Neuron (in vitro differentiated cells): ENCODE results near the gene LMOD3.

Source experiments
- H2AFZ ChIP-seq: one replicate; pipeline ENCODE4 v1.6.1; 2013; ENCODE audit warnings: low read depth, mild to moderate bottlenecking, inconsistent platforms, low read length, moderate library complexity
- H3K27me3 ChIP-seq: one replicate; pipeline ENCODE4 v1.6.1; 2013; ENCODE audit warnings: low read length; ENCODE audit not compliant: insufficient read depth
- H3K36me3 ChIP-seq: one replicate; pipeline ENCODE4 v1.6.1; 2013; ENCODE audit warnings: low read length; ENCODE audit not compliant: insufficient read depth
- H3K4me1 ChIP-seq: one replicate; pipeline ENCODE4 v1.6.1; 2013; ENCODE audit warnings: low read length; ENCODE audit not compliant: insufficient read depth
- H3K4me3 ChIP-seq: 2 replicates; pipeline ENCODE4 v1.5.1; 2013; ENCODE audit warnings: mild to moderate bottlenecking, low read length, moderate library complexity
- H3K9me3 ChIP-seq: one replicate; pipeline ENCODE4 v1.6.1; 2013; ENCODE audit warnings: low read length

LMOD3 gene

GRCh38 chr3:69097407-69098086, 24.8 kb downstream of the LMOD3 start:
- Histone ChIP-seq H2AFZ (no peak overlapping the region), H3K4me3 (no peak overlapping the region), H3K27me3 (no peaks in the 10 kb centered on the region), H3K4me1 (peaks cover under 1% of the 10 kb centered on the region), H3K36me3 (peaks cover 22% of the 10 kb centered on the region), H3K9me3 (peaks cover 2% of the 10 kb centered on the region)

GRCh38 chr3:69096299-69096698, 26.1 kb downstream of the LMOD3 start:
- Histone ChIP-seq H3K4me3 (no peak overlapping the region), H3K36me3 (peaks cover 12% of the 10 kb centered on the region), H2AFZ (no peak overlapping the region), H3K4me1 (peaks cover 12% of the 10 kb centered on the region), H3K9me3 (peaks cover 2% of the 10 kb centered on the region), H3K27me3 (no peaks in the 10 kb centered on the region)

GRCh38 chr3:69095636-69096035, 26.8 kb downstream of the LMOD3 start:
- H3K36me3 ChIP-seq = peaks cover 10% of the 10 kb centered on the region
- H2AFZ ChIP-seq = no peak overlapping the region
- peaks cover 12% of the 10 kb centered on the region for H3K4me1 ChIP-seq
- no peaks in the 10 kb centered on the region for H3K27me3 ChIP-seq
- no peak overlapping the region for H3K4me3 ChIP-seq
- H3K9me3 ChIP-seq = peaks cover 2% of the 10 kb centered on the region

- Histone ChIP-seq H3K9me3 (peaks cover 2% of the 10 kb centered on the region), H3K4me3 (no peak overlapping the region), H3K36me3 (peaks cover 16% of the 10 kb centered on the region), H3K27me3 (no peaks in the 10 kb centered on the region), H3K4me1 (peaks cover 12% of the 10 kb centered on the region), H2AFZ (no peak overlapping the region)
These were observed 27.8 kb downstream of the LMOD3 start for GRCh38 chr3:69094467-69095205.

GRCh38 chr3:69092030-69092516, 30.3 kb downstream of the LMOD3 start:
- H2AFZ ChIP-seq = no peak overlapping the region
- H3K4me3 ChIP-seq = no peak overlapping the region
- peaks cover 24% of the 10 kb centered on the region for H3K4me1 ChIP-seq
- H3K9me3 ChIP-seq = no peaks in the 10 kb centered on the region
- H3K36me3 ChIP-seq = peaks cover 16% of the 10 kb centered on the region
- H3K27me3 ChIP-seq = no peaks in the 10 kb centered on the region

GRCh38 chr3:69091389-69092029, 30.9 kb downstream of the LMOD3 start:
- no peak overlapping the region for H2AFZ ChIP-seq
- H3K9me3 ChIP-seq = no peaks in the 10 kb centered on the region
- H3K27me3 ChIP-seq = no peaks in the 10 kb centered on the region
- H3K36me3 ChIP-seq = peaks cover 16% of the 10 kb centered on the region
- H3K4me1 ChIP-seq = peaks cover 26% of the 10 kb centered on the region
- no peak overlapping the region for H3K4me3 ChIP-seq

GRCh38 chr3:69090021-69090420, 32.4 kb downstream of the LMOD3 start:
- no peak overlapping the region for H3K4me3 ChIP-seq
- no peak overlapping the region for H2AFZ ChIP-seq
- no peaks in the 10 kb centered on the region for H3K9me3 ChIP-seq
- H3K27me3 ChIP-seq = no peaks in the 10 kb centered on the region
- peaks cover 35% of the 10 kb centered on the region for H3K4me1 ChIP-seq
- peaks cover 14% of the 10 kb centered on the region for H3K36me3 ChIP-seq

- Histone ChIP-seq H3K36me3 (peaks cover 5% of the 10 kb centered on the region), H3K9me3 (no peaks in the 10 kb centered on the region), H3K4me1 (peaks cover 50% of the 10 kb centered on the region), H3K27me3 (no peaks in the 10 kb centered on the region), H3K4me3 (no peak overlapping the region), H2AFZ (no peak overlapping the region)
These were observed 34.3 kb downstream of the LMOD3 start for GRCh38 chr3:69088063-69088462.

GRCh38 chr3:69087030-69087791, 35.2 kb downstream of the LMOD3 start:
- H3K4me1 ChIP-seq = peaks cover 53% of the 10 kb centered on the region
- no peak overlapping the region for H3K4me3 ChIP-seq

GRCh38 chr3:69085833-69086722, 36.3 kb downstream of the LMOD3 start:
- Histone ChIP-seq H3K36me3 (peaks cover 5% of the 10 kb centered on the region), H2AFZ (peak overlapping the region; percentile 96), H3K4me3 (peak overlapping the region; percentile 97), H3K4me1 (peaks cover 48% of the 10 kb centered on the region), H3K27me3 (no peaks in the 10 kb centered on the region), H3K9me3 (no peaks in the 10 kb centered on the region)

More at GRCh38 chr3:69087030-69087791, 35.2 kb downstream of the LMOD3 start:
- Histone ChIP-seq H3K9me3 (no peaks in the 10 kb centered on the region), H3K36me3 (peaks cover 5% of the 10 kb centered on the region), H2AFZ (no peak overlapping the region), H3K27me3 (no peaks in the 10 kb centered on the region)

GRCh38 chr3:69085168-69085832, 37.1 kb downstream of the LMOD3 start:
- H3K36me3 ChIP-seq = peaks cover 4% of the 10 kb centered on the region
- peak overlapping the region; percentile 97 for H3K4me3 ChIP-seq
- H3K4me1 ChIP-seq = peaks cover 56% of the 10 kb centered on the region
- no peaks in the 10 kb centered on the region for H3K9me3 ChIP-seq
- H3K27me3 ChIP-seq = no peaks in the 10 kb centered on the region
- H2AFZ ChIP-seq = peak overlapping the region; percentile 96
